CD4-positive, CD25-positive, alpha-beta regulatory T cell (primary cell): Measurements from ENCODE around the gene GFRA4. TPM values are rescaled to one million over a fixed set of nuclear protein-coding genes. Genes with fewer than 3 reads are reported as not detected.

ENCODE experiments used
- ATAC-seq, 2 donors: fragments of 150-1000 bp; cut with Tn5 transposase; one replicate each; pipeline ENCODE4 v1.10.0; 2021; ENCODE audit warnings: low read depth in 2 of 2, moderate number of reproducible peaks in 2 of 2, moderate library complexity in 1 of 2
- DNase-seq, 3 donors: peaks; one replicate each; pipeline versions ENCODE4 v3.0.0 to v3.0.0-alpha.2; 2012 to 2022; ENCODE audit warnings: mixed read lengths in 1 of 3
- H3K27ac ChIP-seq: one replicate; pipeline ENCODE4 v1.7.0; 2013; ENCODE audit warnings: mild to moderate bottlenecking, low read length; ENCODE audit not compliant: insufficient read depth, poor library complexity, severe bottlenecking
- H3K27me3 ChIP-seq: one replicate; pipeline ENCODE4 v1.7.0; 2013; ENCODE audit warnings: low read length; ENCODE audit not compliant: control insufficient read depth, insufficient read depth
- H3K36me3 ChIP-seq: one replicate; pipeline ENCODE4 v1.7.0; 2013; ENCODE audit warnings: mild to moderate bottlenecking, low read length, moderate library complexity; ENCODE audit not compliant: control insufficient read depth, insufficient read depth
- H3K4me1 ChIP-seq: 2 replicates; pipeline ENCODE4 v1.7.0; 2013; ENCODE audit warnings: mild to moderate bottlenecking, low read length; ENCODE audit not compliant: insufficient read depth, control insufficient read depth, poor library complexity, severe bottlenecking
- H3K4me3 ChIP-seq: one replicate; pipeline ENCODE4 v1.7.0; 2013; ENCODE audit warnings: low read depth, mild to moderate bottlenecking, low read length, moderate library complexity
- H3K9me3 ChIP-seq, 2 experiments: 1 replicate in 1 of 2; 2 replicates in 1 of 2; pipeline ENCODE4 v1.7.0; 2013; ENCODE audit warnings: low read length in 2 of 2, mild to moderate bottlenecking in 1 of 2, moderate library complexity in 1 of 2; ENCODE audit not compliant: control insufficient read depth in 2 of 2
- H3K27ac Mint-ChIP-seq, 3 donors: one replicate each; pipeline ENCODE4 v1.8.0; 2020 to 2022; ENCODE audit warnings: mild to moderate bottlenecking in 3 of 3, mixed read lengths in 3 of 3, moderate library complexity in 2 of 3
- H3K27me3 Mint-ChIP-seq: one replicate; pipeline ENCODE4 v1.8.0; 2022; ENCODE audit warnings: mild to moderate bottlenecking, mixed read lengths
- H3K36me3 Mint-ChIP-seq: one replicate; pipeline ENCODE4 v1.8.0; 2020; ENCODE audit warnings: mixed read lengths
- H3K4me1 Mint-ChIP-seq, 4 donors: one replicate each; pipeline ENCODE4 v1.8.0; 2020 to 2022; ENCODE audit warnings: mixed read lengths in 4 of 4, mild to moderate bottlenecking in 1 of 4
- H3K4me3 Mint-ChIP-seq, 4 donors: one replicate each; pipeline ENCODE4 v1.8.0; 2020 to 2022; ENCODE audit warnings: mild to moderate bottlenecking in 4 of 4, mixed read lengths in 4 of 4, moderate library complexity in 3 of 4
- H3K9me3 Mint-ChIP-seq, 7 donors: one replicate each; pipeline ENCODE4 v1.8.0; 2020 to 2022; ENCODE audit warnings: mixed read lengths in 7 of 7, mild to moderate bottlenecking in 3 of 7, moderate library complexity in 2 of 7
- polyA plus RNA-seq, 4 donors: library from polyadenylated mRNA; unstranded; fragments of 300-500 nt; fragmentation: Illumina TruSeq; gene quantifications; one replicate each; pipeline ENCODE4 v1.2.3, GENCODE V29; 2021
- total RNA-seq: library from RNA; stranded (reverse); gene quantifications from one replicate; pipeline ENCODE4 v1.2.3, GENCODE V29; 2022

The GFRA4 gene
- total and polyA plus RNA-seq, 5 donors from 2014 or later, result not detected

DNA sequence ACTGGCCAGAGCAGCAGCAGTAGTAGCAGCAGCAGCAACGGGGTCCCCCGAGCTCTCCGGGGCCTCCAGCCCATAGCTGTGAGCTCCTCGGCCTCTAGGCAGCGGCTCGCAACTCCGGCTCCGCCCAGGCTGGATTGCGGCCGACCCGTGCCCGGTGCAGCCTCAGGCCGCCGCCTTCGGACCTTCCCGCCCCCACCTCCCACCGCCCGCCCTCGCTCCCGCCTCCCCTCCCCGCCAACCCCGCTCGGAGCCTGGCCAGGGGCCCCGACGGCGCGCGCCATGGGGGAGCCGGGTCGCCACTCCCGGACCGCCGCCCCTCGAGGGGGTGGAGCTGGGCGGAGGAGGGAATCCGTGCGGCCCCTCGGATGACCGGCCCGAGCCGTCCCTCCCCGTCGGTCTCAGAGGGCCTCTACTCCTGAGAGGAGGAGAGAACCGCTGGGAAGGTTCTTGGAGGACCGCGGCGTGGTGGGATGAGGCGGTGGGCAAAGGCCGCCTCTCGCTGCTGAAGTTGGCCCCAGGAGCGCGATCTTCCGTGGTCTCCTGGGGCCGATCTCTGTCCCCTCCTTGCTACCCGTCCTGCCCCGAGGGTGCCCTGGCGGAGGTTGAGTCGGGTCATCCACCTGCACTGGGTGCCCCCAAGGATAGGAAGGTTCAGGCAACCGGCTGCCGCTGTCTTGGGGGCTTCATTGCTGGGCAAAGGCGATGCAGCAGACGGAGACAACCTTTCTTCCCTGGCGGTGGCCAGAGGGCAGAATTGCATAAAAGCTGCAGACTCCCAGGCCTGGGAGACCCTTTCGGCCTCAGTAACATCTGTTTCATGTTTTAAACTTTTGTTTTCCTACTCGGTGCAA, 19.0 kb upstream of the GFRA4 start, which contains the start of gene ADAM33:
ADAM33 (minus strand) TSS at position 80 of the 851 bp plus-strand sequence; CDS start at position 74, 6 bp downstream.
- H3K4me3 ChIP-seq, result no peak within 1 kb of the TSS
- H3K4me1 ChIP-seq, result no peaks in the 10 kb centered on the region
- no peaks in the 10 kb centered on the region for H3K36me3 Mint-ChIP-seq
- H3K27ac Mint-ChIP-seq, result no peak within 1 kb of the TSS
- peaks cover 2% of the 10 kb centered on the region for H3K27me3 ChIP-seq
- peaks cover 61% of the 10 kb centered on the region for H3K27me3 Mint-ChIP-seq
- no peaks in the 10 kb centered on the region for H3K36me3 ChIP-seq
- H3K27ac ChIP-seq, result no peak within 1 kb of the TSS
- no peaks in the 10 kb centered on the region for H3K9me3 ChIP-seq
- no peak for ATAC-seq
- no peak within 1 kb of the TSS for H3K4me3 Mint-ChIP-seq
- peaks cover 0 to 3% (median 0%) of the 10 kb centered on the region in 4 donors for H3K4me1 Mint-ChIP-seq
- DNase-seq, result no peak
- H3K9me3 Mint-ChIP-seq, result peaks cover 0 to 1% (median 0%) of the 10 kb centered on the region in 7 donors

DNA sequence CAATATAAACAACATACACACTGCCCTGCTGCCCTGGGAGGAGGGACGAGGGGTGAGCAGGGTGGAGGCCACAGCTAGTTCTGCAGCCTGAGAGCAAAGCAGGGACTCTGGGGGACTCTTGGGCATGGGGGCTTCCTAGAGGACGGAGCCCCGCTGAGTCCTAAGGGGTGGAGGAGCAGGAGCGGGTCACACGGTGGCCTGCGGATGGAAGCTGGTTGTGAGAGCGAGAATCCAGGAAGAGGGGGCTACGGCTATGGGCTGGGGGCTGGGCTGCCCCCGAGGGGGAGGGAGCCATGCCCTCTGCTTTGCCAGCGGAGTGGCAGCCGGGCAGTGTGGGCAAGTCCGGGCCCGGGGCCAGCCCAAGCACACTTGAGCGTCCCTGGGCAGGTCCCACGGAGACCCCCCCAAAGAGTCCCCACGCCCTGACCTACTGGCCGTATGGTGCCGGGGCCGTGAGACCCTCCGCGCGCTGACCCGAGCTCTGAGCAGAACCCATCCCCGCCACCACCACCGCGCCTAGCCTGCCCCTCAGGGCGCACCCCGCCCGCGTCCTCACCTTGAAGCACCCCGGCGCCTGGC, 18.2 kb upstream of the GFRA4 start:
- Histone ChIP-seq H3K4me3 (no peak overlapping the region), H3K9me3 (no peaks in the 10 kb centered on the region), H3K27ac (no peak overlapping the region), H3K36me3 (no peaks in the 10 kb centered on the region), H3K4me1 (peaks cover 3% of the 10 kb centered on the region), H3K27me3 (peaks cover 2% of the 10 kb centered on the region)
- Mint-ChIP-seq H3K4me1 (peaks cover 0 to 7% (median 0%) of the 10 kb centered on the region in 4 donors), H3K36me3 (no peaks in the 10 kb centered on the region), H3K27me3 (peaks cover 63% of the 10 kb centered on the region), H3K27ac (no peak overlapping the region), H3K4me3 (no peak overlapping the region), H3K9me3 (peaks cover 0 to under 1% (median 0%) of the 10 kb centered on the region in 7 donors)
- no peak for ATAC-seq
- no peak for DNase-seq

- H3K27me3 Mint-ChIP-seq, result peaks cover 64% of the 10 kb centered on the region
- no peak overlapping the region for H3K27ac Mint-ChIP-seq
- peaks cover 3% of the 10 kb centered on the region for H3K4me1 ChIP-seq
Measured at GRCh38 chr20:3680701-3681351, 17.6 kb upstream of the GFRA4 start.

DNA sequence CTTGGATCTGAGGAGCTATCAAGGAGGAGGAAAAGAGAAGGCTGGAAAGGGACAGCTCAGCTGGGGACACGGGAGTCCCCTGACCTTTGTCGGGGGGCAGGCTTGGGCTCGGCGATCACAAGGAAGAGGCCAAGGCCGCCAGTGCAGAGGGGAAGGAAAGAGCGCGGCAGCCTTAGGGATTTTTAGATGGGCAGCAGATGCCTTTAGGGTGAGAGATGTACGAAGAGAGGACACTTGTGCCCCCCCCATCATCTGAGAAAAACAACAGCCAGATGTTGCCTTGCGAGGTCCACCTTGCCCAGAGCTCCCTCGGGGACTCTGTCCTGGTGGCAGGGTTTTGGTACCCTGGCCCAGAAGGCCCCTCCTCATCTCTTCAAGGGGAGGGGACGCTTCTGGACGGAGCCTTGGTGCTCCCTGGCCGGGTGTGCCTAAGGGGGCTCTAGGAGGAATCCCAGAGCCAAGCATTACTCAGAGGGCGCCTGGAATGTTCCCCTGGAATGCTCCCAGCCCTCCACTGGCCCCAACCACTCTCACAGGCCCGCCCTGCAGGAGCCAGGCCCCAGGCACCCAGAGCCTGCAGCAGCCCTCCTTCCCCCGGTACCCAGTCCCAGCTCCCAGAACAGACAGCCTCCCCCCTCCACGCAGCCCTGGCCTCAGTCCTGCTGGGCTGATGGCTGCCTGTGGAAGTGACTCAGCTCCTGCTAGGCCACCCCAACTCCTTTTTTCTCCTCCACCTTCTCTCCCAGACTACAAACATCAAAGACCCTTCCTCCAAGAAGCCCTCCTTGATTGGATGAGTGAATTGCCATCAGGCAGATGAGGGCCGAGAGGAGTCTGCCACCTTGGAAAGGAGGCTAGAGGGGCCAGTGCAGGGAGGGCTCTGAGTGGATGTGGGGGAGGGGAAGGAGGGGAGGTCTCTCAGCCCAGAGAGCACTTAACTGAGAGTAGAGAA, 16.8 kb upstream of the GFRA4 start:
- Histone ChIP-seq H3K27me3 (peaks cover 2% of the 10 kb centered on the region), H3K9me3 (no peaks in the 10 kb centered on the region), H3K4me3 (no peak overlapping the region), H3K36me3 (no peaks in the 10 kb centered on the region), H3K27ac (no peak overlapping the region), H3K4me1 (peaks cover 3% of the 10 kb centered on the region)
- ATAC-seq (no peak), DNase-seq (no peak)
- H3K9me3 Mint-ChIP-seq, result peaks cover 0 to 2% (median 0%) of the 10 kb centered on the region in 7 donors
- H3K4me1 Mint-ChIP-seq, result peaks cover 0 to 7% (median 0%) of the 10 kb centered on the region in 4 donors
- H3K4me3 Mint-ChIP-seq, result no peak overlapping the region
- H3K36me3 Mint-ChIP-seq, result no peaks in the 10 kb centered on the region
- no peak overlapping the region for H3K27ac Mint-ChIP-seq
- H3K27me3 Mint-ChIP-seq, result peaks cover 71% of the 10 kb centered on the region

More at GRCh38 chr20:3680701-3681351, 17.6 kb upstream of the GFRA4 start:
- ATAC-seq (no peak), DNase-seq (no peak)
- Mint-ChIP-seq H3K4me3 (no peak overlapping the region), H3K36me3 (no peaks in the 10 kb centered on the region), H3K9me3 (no peaks in the 10 kb centered on the region), H3K4me1 (peaks cover 0 to 7% (median 0%) of the 10 kb centered on the region in 4 donors)
- Histone ChIP-seq H3K27ac (no peak overlapping the region), H3K36me3 (no peaks in the 10 kb centered on the region), H3K9me3 (no peaks in the 10 kb centered on the region), H3K4me3 (no peak overlapping the region), H3K27me3 (peaks cover 2% of the 10 kb centered on the region)

GRCh38 chr20:3678856-3679720, 15.9 kb upstream of the GFRA4 start:
- Histone ChIP-seq H3K9me3 (no peaks in the 10 kb centered on the region), H3K36me3 (no peaks in the 10 kb centered on the region), H3K27me3 (peaks cover 2% of the 10 kb centered on the region), H3K4me1 (peaks cover 3% of the 10 kb centered on the region), H3K27ac (no peak overlapping the region), H3K4me3 (no peak overlapping the region)
- Mint-ChIP-seq H3K4me1 (peaks cover 0 to 7% (median 0%) of the 10 kb centered on the region in 4 donors), H3K4me3 (no peak overlapping the region), H3K36me3 (no peaks in the 10 kb centered on the region), H3K27ac (no peak overlapping the region), H3K9me3 (peaks cover 0 to 2% (median 0%) of the 10 kb centered on the region in 7 donors), H3K27me3 (peaks cover 66% of the 10 kb centered on the region)
- ATAC-seq (no peak), DNase-seq (no peak)

DNA sequence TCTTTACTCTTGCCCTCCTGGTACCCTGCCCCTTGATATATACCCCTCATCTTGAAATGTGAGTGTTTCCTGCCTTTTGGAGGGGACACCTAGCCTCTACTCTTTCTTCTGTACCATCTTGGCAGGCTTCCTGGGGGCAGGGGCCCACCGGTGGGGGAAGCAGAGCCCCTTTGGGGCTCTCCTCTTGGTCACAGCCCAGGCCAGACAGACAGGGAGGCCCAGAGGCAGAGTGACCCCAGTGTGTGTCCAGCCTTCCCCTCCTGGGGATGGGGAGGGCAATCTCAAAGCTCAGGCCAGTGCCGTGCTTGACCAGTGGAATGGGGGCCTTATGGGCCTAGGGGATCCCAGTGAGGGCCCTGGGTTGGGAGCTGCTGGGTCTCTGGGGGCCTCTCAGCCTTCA, 15.0 kb upstream of the GFRA4 start:
- H3K4me3 ChIP-seq, result no peak overlapping the region
- H3K4me1 ChIP-seq, result peaks cover 3% of the 10 kb centered on the region
- peaks cover 0 to 2% (median 0%) of the 10 kb centered on the region in 7 donors for H3K9me3 Mint-ChIP-seq
- no peak overlapping the region for H3K27ac ChIP-seq
- no peak overlapping the region for H3K4me3 Mint-ChIP-seq
- peaks cover 57% of the 10 kb centered on the region for H3K27me3 Mint-ChIP-seq
- DNase-seq (no peak), ATAC-seq (no peak)
- no peaks in the 10 kb centered on the region for H3K27me3 ChIP-seq
- no peaks in the 10 kb centered on the region for H3K36me3 Mint-ChIP-seq
- H3K36me3 ChIP-seq, result no peaks in the 10 kb centered on the region
- no peak overlapping the region for H3K27ac Mint-ChIP-seq
- no peaks in the 10 kb centered on the region for H3K9me3 ChIP-seq
- peaks cover 0 to 7% (median 0%) of the 10 kb centered on the region in 4 donors for H3K4me1 Mint-ChIP-seq
